ENCODE results near the gene ADSS1. TPM values are rescaled to one million over a fixed set of nuclear protein-coding genes. Genes with fewer than 3 reads are reported as not detected.

Gene ADSS1
- total RNA-seq, 1 donor, result 4.3 TPM

DNA sequence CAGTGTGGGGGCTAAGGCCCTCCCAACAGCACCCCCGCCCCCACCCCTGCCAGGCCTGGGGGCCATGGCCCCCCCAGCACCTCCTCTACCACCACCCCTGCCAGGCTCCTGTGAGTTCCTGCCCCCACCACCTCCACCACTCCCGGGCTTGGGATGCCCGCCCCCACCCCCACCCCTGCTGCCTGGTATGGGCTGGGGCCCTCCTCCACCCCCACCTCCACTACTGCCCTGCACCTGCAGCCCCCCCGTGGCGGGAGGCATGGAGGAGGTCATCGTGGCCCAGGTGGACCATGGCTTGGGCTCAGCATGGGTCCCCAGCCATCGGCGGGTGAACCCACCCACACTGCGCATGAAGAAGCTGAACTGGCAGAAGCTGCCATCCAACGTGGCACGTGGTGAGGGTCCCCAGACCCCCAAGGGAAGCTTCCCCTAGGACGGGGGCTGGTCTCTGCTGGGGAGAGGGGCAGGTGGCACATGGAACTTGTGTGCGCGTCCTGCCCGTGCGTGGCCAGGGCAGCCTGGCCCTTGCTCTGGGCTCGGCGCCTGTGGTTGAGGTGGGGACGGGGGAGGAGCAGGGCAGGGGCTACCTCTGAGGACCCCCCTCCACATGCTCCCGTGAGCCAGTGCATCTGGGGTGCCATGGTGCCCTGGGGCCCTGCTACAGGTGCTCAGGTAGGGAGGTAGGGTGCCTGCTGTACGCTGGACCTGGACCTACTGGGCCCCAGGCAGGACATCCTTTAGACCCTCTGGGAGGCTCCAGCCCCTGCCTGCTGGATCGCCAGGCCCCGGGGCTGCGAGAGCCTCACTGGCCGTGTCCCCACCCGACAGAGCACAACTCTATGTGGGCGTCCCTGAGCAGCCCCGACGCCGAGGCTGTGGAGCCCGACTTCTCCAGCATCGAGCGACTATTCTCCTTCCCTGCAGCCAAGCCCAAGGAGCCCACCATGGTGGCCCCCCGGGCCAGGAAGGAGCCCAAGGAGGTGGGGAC lies 16.1 kb upstream of the ADSS1 start:
- H3K79me2 ChIP-seq (ENCODE audit: insufficient read depth, low read length), result no peaks in the 10 kb centered on the region
- TF ChIP-seq, protein P1, sequence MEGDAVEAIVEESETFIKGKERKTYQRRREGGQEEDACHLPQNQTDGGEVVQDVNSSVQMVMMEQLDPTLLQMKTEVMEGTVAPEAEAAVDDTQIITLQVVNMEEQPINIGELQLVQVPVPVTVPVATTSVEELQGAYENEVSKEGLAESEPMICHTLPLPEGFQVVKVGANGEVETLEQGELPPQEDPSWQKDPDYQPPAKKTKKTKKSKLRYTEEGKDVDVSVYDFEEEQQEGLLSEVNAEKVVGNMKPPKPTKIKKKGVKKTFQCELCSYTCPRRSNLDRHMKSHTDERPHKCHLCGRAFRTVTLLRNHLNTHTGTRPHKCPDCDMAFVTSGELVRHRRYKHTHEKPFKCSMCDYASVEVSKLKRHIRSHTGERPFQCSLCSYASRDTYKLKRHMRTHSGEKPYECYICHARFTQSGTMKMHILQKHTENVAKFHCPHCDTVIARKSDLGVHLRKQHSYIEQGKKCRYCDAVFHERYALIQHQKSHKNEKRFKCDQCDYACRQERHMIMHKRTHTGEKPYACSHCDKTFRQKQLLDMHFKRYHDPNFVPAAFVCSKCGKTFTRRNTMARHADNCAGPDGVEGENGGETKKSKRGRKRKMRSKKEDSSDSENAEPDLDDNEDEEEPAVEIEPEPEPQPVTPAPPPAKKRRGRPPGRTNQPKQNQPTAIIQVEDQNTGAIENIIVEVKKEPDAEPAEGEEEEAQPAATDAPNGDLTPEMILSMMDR (IDR thresholded peaks at IDR 0.05; ENCODE audit: extremely low read depth, low read depth, low read length), result no peak
- H3K4me1 ChIP-seq (ENCODE audit: insufficient read depth, low read length), result peaks cover 3% of the 10 kb centered on the region
- peaks cover 62% of the 10 kb centered on the region for H3K36me3 ChIP-seq (ENCODE audit: insufficient read depth, low read length)
- DNase-seq (ENCODE audit: insufficient read length, low spot score, missing footprints), result no peak
- peaks cover 35% of the 10 kb centered on the region for H4K20me1 ChIP-seq (ENCODE audit: insufficient read depth, low read length)
- H3K9me3 ChIP-seq (ENCODE audit: low read depth, low read length), result no peaks in the 10 kb centered on the region
- H3K4me3 ChIP-seq (ENCODE audit: insufficient read depth, low read length), result no peak overlapping the region
- no peak overlapping the region for H3K27ac ChIP-seq (ENCODE audit: low read depth, low read length)
- no peak overlapping the region for H2AFZ ChIP-seq (ENCODE audit: low read length)
- no peaks in the 10 kb centered on the region for H3K27me3 ChIP-seq (ENCODE audit: insufficient read depth, low read length)
- H3K4me2 ChIP-seq (ENCODE audit: insufficient read depth, low read length), result no peak overlapping the region

DNA sequence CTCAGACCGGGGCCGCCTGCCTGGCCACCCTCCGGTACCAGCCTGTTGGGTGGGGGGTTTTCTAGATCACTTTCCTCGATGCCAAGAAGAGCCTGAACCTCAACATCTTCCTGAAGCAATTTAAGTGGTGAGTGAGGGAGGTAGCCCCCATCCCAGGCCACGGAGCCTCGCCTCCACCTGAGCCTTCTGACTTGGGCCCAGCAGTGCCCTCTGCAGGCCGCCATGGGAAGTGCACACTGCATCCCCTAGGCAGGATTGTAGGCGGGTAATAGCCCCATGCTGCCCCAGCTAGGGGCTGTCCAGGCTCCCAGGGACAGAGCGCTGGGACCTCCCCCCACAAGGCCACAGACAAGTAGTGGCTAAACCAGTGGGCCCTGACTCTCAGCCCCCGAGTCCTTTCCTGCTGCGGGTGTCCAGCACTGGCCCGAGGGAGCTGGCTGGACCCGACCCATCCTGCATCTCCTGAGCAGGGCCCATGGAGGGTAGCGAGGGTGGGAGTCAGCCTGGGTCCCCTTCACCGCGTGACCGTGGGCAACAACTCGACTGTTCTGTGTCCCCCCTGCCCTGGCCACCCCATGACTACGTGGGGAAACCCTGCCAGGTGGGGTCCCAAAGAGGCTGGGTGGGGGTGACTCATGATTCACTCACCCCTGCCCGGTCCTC lies 15.3 kb upstream of the ADSS1 start:
- Histone ChIP-seq H3K9me3 (ENCODE audit: low read depth, low read length) (no peaks in the 10 kb centered on the region), H2AFZ (ENCODE audit: low read length) (no peak overlapping the region), H3K4me3 (ENCODE audit: insufficient read depth, low read length) (no peak overlapping the region), H3K27ac (ENCODE audit: low read depth, low read length) (no peak overlapping the region), H3K4me1 (ENCODE audit: insufficient read depth, low read length) (peaks cover 3% of the 10 kb centered on the region), H3K79me2 (ENCODE audit: insufficient read depth, low read length) (no peaks in the 10 kb centered on the region), H3K27me3 (ENCODE audit: insufficient read depth, low read length) (no peaks in the 10 kb centered on the region), H4K20me1 (ENCODE audit: insufficient read depth, low read length) (peaks cover 30% of the 10 kb centered on the region), H3K4me2 (ENCODE audit: insufficient read depth, low read length) (no peak overlapping the region), H3K36me3 (ENCODE audit: insufficient read depth, low read length) (peaks cover 60% of the 10 kb centered on the region)
- peak; percentile 100 for DNase-seq (ENCODE audit: insufficient read length, low spot score, missing footprints)
- TF ChIP-seq, protein P1 (IDR thresholded peaks at IDR 0.05; ENCODE audit: extremely low read depth, low read depth, low read length), result peak; percentile 91

DNA sequence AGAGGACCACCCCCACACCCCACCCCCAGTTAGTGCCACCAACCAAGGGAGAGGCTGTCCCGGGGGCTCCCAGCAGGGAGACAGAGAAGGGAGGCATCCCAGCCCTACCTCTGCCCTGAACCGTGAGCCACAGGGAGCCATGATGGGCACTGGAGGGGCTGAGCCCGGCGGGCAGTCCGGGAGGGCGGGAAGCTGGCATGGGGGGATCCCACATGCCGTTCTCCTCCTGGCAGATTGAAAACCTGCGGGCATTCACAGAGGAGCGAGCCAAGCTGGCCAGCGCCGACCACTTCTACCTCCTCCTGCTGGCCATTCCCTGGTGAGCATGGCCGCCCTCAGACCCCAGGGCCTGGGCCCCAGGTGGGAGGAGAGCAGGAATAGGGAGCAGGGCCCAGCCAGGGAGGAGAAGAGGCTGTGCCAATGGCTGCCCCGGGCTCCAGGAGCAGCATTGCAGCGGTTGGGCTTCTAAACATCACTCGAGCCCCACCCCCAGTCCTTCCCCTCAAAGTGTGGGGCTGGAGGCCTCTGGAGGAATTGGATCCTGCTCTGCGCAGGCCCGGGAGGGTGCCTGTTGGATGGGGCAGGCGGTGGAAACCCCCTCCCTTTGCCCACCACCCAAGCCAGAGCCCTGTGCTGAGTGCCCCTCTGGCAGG lies 14.5 kb upstream of the ADSS1 start:
- Histone ChIP-seq H3K4me1 (ENCODE audit: insufficient read depth, low read length) (peaks cover 3% of the 10 kb centered on the region), H3K4me3 (ENCODE audit: insufficient read depth, low read length) (no peak overlapping the region), H4K20me1 (ENCODE audit: insufficient read depth, low read length) (peaks cover 25% of the 10 kb centered on the region), H3K79me2 (ENCODE audit: insufficient read depth, low read length) (no peaks in the 10 kb centered on the region), H2AFZ (ENCODE audit: low read length) (no peak overlapping the region), H3K27ac (ENCODE audit: low read depth, low read length) (no peak overlapping the region), H3K36me3 (ENCODE audit: insufficient read depth, low read length) (peaks cover 54% of the 10 kb centered on the region), H3K4me2 (ENCODE audit: insufficient read depth, low read length) (no peak overlapping the region), H3K9me3 (ENCODE audit: low read depth, low read length) (no peaks in the 10 kb centered on the region), H3K27me3 (ENCODE audit: insufficient read depth, low read length) (no peaks in the 10 kb centered on the region)
- TF ChIP-seq, protein P1 (IDR thresholded peaks at IDR 0.05; ENCODE audit: extremely low read depth, low read depth, low read length), result no peak
- DNase-seq (ENCODE audit: insufficient read length, low spot score, missing footprints), result no peak
